ENCODE data around the gene AVEN. TPM values are rescaled to one million over a fixed set of nuclear protein-coding genes. Genes with fewer than 3 reads are reported as not detected.

AVEN gene
- total and polyA plus RNA-seq, 9 of the 15 experiments (the other 6 are each of a cell fraction or from before 2014, with no cell fraction given): 1.5 to 6.4 (median 4.7) TPM

GRCh38 chr15:33923446-33923845, 115.6 kb downstream of the AVEN start (continued):
- no peak for TF ChIP-seq ZNF592 (IDR thresholded peaks at IDR 0.05)
- no peak for TF ChIP-seq ZHX1 (conservative IDR thresholded peaks at IDR 0.05; ENCODE audit: low read length)
- peak; percentile 67 for TF ChIP-seq NFIX (CRISPR knock-in tag; IDR thresholded peaks at IDR 0.05; ENCODE audit: low read depth)
